ENCODE data around the gene GRAMD2B.

Gene GRAMD2B

GRCh38 chr5:126400621-126401251, 22.5 kb upstream of the GRAMD2B start:
- Histone ChIP-seq H3K9me2 (replicated peaks; ENCODE audit: insufficient read depth, low read length) (no peaks in the 10 kb centered on the region), H3K36me3 (replicated peaks; ENCODE audit: insufficient read depth, low read length) (no peaks in the 10 kb centered on the region), H3K27me3 (replicated peaks; ENCODE audit: insufficient read depth, low read length) (no peaks in the 10 kb centered on the region), H3K27ac (ENCODE audit: low read length) (no peak overlapping the region), H2AFZ (ENCODE audit: low read length) (no peak overlapping the region), H3K9me3 (replicated peaks; ENCODE audit: insufficient read depth, low read length) (no peaks in the 10 kb centered on the region), H3F3A (ENCODE audit: insufficient read depth, low read length) (no peaks in the 10 kb centered on the region), H3K4me3 (ENCODE audit: low read length) (no peak overlapping the region), H3K4me2 (ENCODE audit: low read depth, low read length) (no peak overlapping the region), H3K79me2 (ENCODE audit: low read length) (no peaks in the 10 kb centered on the region), H3K9ac (ENCODE audit: low read length) (no peak overlapping the region), H3K4me1 (ENCODE audit: low read length) (no peaks in the 10 kb centered on the region), H4K20me1 (ENCODE audit: insufficient read depth, low read length) (no peaks in the 10 kb centered on the region)
- DNase-seq, result no peak
- TF ChIP-seq EZH2 (optimal IDR thresholded peaks at IDR 0.05; ENCODE audit: low read depth, low read length) (no peak), CTCF (IDR thresholded peaks at IDR 0.05; ENCODE audit: low read length) (no peak), EZH2phosphoT487 (IDR thresholded peaks at IDR 0.05; ENCODE audit: low read length) (no peak)

GRCh38 chr5:126402621-126403555, 20.3 kb upstream of the GRAMD2B start:
- Histone ChIP-seq H3K4me1 (ENCODE audit: low read length) (no peaks in the 10 kb centered on the region), H3K36me3 (replicated peaks; ENCODE audit: insufficient read depth, low read length) (no peaks in the 10 kb centered on the region), H3K4me2 (ENCODE audit: low read depth, low read length) (no peak overlapping the region), H3F3A (ENCODE audit: insufficient read depth, low read length) (no peaks in the 10 kb centered on the region), H3K9me2 (replicated peaks; ENCODE audit: insufficient read depth, low read length) (no peaks in the 10 kb centered on the region), H3K27ac (ENCODE audit: low read length) (no peak overlapping the region), H4K20me1 (ENCODE audit: insufficient read depth, low read length) (no peaks in the 10 kb centered on the region), H3K27me3 (replicated peaks; ENCODE audit: insufficient read depth, low read length) (no peaks in the 10 kb centered on the region), H3K79me2 (ENCODE audit: low read length) (no peaks in the 10 kb centered on the region), H3K4me3 (ENCODE audit: low read length) (no peak overlapping the region), H3K9ac (ENCODE audit: low read length) (no peak overlapping the region), H3K9me3 (replicated peaks; ENCODE audit: insufficient read depth, low read length) (no peaks in the 10 kb centered on the region), H2AFZ (ENCODE audit: low read length) (no peak overlapping the region)
- DNase-seq, result no peak
- TF ChIP-seq EZH2 (optimal IDR thresholded peaks at IDR 0.05; ENCODE audit: low read depth, low read length) (no peak), EZH2phosphoT487 (IDR thresholded peaks at IDR 0.05; ENCODE audit: low read length) (no peak), CTCF (IDR thresholded peaks at IDR 0.05; ENCODE audit: low read length) (no peak)

GRCh38 chr5:126403876-126404275, 19.3 kb upstream of the GRAMD2B start:
- H4K20me1 ChIP-seq (ENCODE audit: insufficient read depth, low read length), result no peaks in the 10 kb centered on the region
- no peaks in the 10 kb centered on the region for H3F3A ChIP-seq (ENCODE audit: insufficient read depth, low read length)
- no peak for TF ChIP-seq EZH2phosphoT487 (IDR thresholded peaks at IDR 0.05; ENCODE audit: low read length)
- no peak for TF ChIP-seq CTCF (IDR thresholded peaks at IDR 0.05; ENCODE audit: low read length)
- no peak for TF ChIP-seq EZH2 (optimal IDR thresholded peaks at IDR 0.05; ENCODE audit: low read depth, low read length)
- no peak overlapping the region for H3K4me2 ChIP-seq (ENCODE audit: low read depth, low read length)
- no peak overlapping the region for H3K27ac ChIP-seq (ENCODE audit: low read length)
- no peaks in the 10 kb centered on the region for H3K9me3 ChIP-seq (replicated peaks; ENCODE audit: insufficient read depth, low read length)
- no peaks in the 10 kb centered on the region for H3K9me2 ChIP-seq (replicated peaks; ENCODE audit: insufficient read depth, low read length)
- H3K4me1 ChIP-seq (ENCODE audit: low read length), result no peaks in the 10 kb centered on the region
- no peak overlapping the region for H2AFZ ChIP-seq (ENCODE audit: low read length)
- no peaks in the 10 kb centered on the region for H3K27me3 ChIP-seq (replicated peaks; ENCODE audit: insufficient read depth, low read length)
- no peak overlapping the region for H3K4me3 ChIP-seq (ENCODE audit: low read length)
- DNase-seq, result no peak
- no peaks in the 10 kb centered on the region for H3K79me2 ChIP-seq (ENCODE audit: low read length)
- H3K9ac ChIP-seq (ENCODE audit: low read length), result no peak overlapping the region
- H3K36me3 ChIP-seq (replicated peaks; ENCODE audit: insufficient read depth, low read length), result no peaks in the 10 kb centered on the region
